GM11168 (cell line): ENCODE measurements around the gene LRRC47.

Source experiments
- in situ Hi-C: fragments of 300-500 bp; cut with MboI; formaldehyde crosslinking; loops from one replicate; pipeline ENCODE4 v1.12.0; 2022; ENCODE audit warnings: low sequenced_read_pairs; ENCODE audit not compliant: unreplicated experiment

LRRC47 gene

GRCh38 chr1:3740042-3740441, 56.3 kb downstream of the LRRC47 start:
- in situ Hi-C loops: loop anchor here (10.0 kb wide), 1 partner anchor 115 kb away; the partner anchor contains the start of gene TPRG1L

GRCh38 chr1:3738943-3739342, 57.4 kb downstream of the LRRC47 start:
- in situ Hi-C loops: no loop called here

- in situ Hi-C loops: no loop called here
Observed at GRCh38 chr1:3736708-3737107, 59.6 kb downstream of the LRRC47 start.

GRCh38 chr1:3736131-3736561, 60.2 kb downstream of the LRRC47 start:
- in situ Hi-C loops: no loop called here

GRCh38 chr1:3735688-3736087, 60.6 kb downstream of the LRRC47 start:
- in situ Hi-C loops: no loop called here

GRCh38 chr1:3735027-3735681, 61.1 kb downstream of the LRRC47 start:
- in situ Hi-C loops: no loop called here

DNA sequence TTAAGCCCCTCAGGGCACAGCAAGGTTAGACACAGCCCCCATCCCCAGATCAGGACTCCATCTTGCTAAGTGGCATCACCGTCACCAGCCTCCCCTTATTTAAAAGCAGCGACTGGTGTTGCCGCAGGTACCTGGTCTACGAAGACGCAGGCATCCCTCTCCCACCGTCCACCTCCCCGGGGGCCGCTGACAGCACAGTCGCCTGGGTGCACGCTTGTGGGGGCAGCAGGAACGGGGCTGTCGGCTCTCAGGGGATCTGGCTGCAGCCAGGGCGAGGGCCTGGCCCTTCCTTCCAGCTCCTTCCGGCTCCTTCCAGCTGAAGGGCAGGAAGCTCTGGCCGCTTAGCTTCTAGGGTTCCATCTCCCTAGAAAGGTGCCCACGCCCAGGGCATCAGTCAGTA, 61.7 kb downstream of the LRRC47 start:
- in situ Hi-C loops: no loop called here

DNA sequence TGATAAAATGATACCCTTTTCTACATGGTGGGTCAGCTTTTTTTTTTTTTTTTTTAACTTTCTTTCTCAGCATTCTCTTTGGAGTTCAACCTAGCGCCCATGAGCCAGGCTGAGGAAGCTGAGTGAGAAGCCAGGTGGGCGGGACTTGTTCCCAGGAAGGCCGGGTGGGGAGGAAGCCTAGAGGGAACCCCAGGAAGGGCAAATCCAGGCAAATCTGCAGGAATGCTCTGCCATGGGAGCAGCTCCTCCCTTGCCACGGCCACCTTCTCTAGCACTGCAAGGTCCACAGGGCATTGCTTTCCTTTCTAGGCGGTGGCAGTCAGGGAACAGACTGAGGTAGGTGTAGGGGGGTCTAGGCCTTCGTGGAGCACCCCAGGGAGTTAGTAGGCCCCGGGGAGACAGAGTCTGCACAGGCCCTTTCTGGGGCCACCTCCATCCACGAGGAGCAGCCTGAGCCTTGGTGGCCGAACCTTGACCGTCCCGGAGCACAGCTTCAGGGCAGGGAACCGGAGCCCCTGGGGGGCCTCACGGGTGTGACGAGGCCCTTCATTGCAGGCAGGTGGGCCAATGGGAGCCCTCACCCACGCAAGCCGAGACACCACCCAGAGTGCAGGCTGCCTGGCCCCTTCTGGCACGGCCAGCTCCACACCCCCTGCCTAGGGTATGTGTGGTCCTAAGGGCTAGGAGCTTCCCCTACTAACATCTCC, 62.3 kb downstream of the LRRC47 start:
- in situ Hi-C loops: no loop called here

DNA sequence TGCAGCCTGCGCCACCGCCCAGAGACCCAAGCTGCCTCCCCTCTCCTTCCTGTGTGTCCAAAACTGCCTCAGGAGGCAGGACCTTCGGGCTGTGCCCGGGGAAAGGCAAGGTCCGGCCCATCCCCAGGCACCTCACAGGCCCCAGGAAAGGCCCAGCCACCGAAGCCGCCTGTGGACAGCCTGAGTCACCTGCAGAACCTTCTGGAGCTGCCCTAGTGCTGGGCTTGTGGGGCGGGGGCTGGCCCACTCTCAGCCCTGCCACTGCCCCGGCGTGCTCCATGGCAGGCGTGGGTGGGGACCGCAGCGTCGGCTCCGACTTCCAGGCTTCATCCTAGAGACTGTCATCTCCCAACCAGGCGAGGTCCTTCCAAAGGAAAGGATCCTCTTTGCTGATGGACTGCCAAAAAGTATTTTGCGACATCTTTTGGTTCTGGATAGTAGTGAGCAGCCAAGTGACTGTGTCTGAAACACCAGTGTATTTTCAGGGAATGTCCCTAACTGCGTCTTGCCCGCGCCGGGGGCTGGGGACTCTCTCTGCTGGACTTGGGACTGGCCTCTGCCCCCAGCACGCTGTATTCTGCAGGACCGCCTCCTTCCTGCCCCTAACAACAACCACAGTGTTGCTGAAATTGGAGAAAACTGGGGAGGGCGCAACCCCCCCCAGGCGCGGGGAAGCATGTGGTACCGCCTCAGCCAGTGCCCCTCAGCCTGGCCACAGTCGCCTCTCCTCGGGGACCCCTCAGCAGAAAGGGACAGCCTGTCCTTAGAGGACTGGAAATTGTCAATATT, 63.0 kb downstream of the LRRC47 start:
- in situ Hi-C loops: no loop called here

DNA sequence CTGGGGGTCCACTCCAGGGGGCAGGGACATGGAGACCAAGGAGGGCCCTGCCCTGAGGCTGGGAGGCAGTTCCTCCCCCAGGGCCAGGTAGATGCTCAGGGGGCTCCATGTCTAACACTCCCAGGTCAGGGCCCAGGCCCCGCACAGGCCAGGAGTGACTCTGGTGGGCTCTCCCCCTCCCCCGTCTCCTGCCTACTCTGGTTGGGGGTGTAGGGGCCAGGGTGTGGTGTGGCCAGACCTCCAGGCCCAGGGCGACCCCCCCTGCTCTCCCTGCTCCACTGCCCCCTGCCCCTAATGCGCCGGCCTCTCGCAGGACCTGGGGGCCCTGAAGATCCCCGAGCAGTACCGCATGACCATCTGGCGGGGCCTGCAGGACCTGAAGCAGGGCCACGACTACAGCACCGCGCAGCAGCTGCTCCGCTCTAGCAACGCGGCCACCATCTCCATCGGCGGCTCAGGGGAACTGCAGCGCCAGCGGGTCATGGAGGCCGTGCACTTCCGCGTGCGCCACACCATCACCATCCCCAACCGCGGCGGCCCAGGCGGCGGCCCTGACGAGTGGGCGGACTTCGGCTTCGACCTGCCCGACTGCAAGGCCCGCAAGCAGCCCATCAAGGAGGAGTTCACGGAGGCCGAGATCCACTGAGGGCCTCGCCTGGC, 63.7 kb downstream of the LRRC47 start:
- in situ Hi-C loops: no loop called here

- in situ Hi-C loops: no loop called here
Observed at GRCh38 chr1:3731583-3732433, 64.5 kb downstream of the LRRC47 start.

DNA sequence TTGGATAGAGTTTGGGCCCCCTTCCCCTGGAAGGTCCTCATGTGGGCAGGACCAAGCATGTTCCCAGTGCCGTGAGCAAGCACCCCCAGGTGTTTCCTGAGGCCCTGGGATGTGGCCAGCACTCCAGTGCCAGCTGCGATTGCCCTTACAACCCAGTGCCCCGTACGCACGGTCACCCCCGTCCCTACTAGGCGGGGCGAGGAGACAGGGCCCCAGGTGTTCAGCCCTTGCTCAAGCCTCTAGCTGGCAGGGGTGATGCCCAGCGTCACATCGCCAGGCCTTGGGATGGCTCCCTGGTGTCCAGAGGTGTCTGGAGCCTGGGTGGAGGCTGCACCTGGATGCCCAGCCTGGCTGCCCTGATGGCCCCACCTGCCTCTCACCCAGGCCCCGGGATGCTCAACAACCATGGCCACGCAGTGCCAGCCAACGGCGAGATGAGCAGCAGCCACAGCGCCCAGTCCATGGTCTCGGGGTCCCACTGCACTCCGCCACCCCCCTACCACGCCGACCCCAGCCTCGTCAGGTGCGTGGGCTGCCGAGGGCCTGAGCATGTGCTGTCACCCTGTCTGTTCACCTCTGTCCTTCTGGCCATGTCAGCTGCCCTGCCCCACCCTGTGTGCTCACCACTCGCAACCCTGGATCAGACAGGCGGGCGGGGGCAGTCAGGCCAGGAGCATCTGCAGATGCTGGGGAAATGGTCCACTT, 65.6 kb downstream of the LRRC47 start:
- in situ Hi-C loops: no loop called here

DNA sequence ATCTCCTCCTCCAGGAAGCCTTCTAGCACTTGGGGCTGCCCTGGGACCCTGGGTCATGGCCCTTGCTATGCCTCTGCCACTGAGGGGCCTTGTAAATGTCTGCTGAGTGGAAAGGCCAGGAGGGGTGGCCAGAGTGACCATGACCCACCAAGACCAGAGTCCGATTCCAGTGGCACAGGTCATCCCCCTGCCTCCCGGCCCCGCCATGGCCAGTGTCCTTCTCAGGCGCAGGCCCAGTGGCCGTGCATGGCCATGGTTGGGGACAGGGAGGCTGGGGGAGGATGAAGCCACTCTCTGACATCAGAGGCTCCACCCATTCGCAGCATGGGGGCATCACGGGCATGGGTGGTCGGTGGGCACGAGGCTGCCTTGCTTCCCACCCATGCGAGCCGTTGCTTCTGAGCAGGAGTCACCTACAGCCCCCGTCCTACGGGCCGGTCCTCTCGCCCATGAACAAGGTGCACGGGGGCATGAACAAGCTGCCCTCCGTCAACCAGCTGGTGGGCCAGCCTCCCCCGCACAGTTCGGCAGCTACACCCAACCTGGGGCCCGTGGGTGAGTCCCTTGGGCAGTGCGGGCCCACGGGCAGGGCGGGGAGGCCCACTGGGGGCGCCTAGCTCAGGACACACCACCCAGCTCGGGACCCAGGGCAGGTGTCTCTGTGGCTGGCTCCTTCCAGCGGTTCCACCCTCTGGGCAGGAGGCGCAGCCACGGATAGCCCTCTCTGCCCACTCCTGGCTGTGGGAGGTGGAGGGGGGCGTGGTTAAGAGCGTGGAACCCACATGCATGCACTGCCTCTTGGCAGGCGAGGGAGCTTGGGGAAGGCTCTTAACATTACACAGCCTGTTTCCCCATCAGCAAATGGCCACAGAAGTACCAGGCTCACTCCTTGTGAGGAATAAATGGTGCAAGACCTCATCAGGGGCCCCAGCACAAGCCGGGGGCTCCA, 66.4 kb downstream of the LRRC47 start:
- in situ Hi-C loops: no loop called here
